ENCODE measurements around the gene PFKM.

PFKM gene

DNA sequence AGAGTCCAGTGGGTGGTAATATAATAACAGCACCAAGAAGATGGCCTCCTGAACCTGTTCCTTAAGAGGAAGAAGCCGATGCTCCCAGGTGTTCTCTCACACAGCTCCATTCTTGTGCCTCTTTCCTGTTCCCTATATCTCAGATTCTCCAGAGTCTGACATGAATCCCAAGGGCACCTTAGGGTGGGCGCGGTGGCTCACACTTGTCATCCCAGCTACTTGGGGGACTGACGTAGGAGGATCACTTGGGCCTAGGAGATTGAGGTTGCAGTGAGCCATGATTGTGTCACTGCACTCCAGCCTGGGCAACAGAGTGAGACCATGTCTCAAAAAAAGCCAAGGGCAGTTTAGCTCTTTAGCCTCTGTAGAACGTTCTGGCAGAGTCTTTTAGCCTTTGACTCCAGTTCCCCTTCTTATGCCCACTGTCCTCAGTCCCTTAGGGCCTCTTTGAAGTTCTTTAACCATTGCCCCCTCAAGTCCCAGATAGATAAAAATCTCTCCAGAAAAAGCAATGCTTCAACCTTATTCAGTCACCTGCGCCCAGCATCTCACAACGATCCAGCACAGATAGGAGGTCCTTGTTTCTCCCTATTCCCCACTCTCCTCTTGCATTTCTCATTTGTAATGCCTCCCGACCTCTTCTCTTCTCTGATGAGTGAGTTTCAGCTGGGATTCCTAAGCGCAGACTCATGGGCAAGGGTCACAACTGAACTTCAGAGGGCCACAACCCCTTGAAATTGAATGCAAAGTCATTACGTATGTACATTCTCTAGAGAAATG lies 68.9 kb downstream of the PFKM start:
- no peaks in the 10 kb centered on the region for H3K4me1 ChIP-seq (ENCODE audit: control insufficient read depth, insufficient read depth, low read length, poor library complexity, severe bottlenecking)
- no peak overlapping the region for H3K27ac ChIP-seq (ENCODE audit: low read depth, low read length, severe bottlenecking)
- no peaks in the 10 kb centered on the region for H3K9me3 ChIP-seq (ENCODE audit: control insufficient read depth, low read length)
- H3K36me3 ChIP-seq (ENCODE audit: control insufficient read depth, insufficient read depth, low read length), result no peaks in the 10 kb centered on the region
- no peak overlapping the region for H3K4me3 ChIP-seq (ENCODE audit: extremely low read depth, insufficient read depth, low read length, poor library complexity, severe bottlenecking)
- 81 to 86% methylated on average over 4 to 7 of the region's 10 CpGs for WGBS, 2 experiments (ENCODE audit: insufficient coverage in 2 of 2)

DNA sequence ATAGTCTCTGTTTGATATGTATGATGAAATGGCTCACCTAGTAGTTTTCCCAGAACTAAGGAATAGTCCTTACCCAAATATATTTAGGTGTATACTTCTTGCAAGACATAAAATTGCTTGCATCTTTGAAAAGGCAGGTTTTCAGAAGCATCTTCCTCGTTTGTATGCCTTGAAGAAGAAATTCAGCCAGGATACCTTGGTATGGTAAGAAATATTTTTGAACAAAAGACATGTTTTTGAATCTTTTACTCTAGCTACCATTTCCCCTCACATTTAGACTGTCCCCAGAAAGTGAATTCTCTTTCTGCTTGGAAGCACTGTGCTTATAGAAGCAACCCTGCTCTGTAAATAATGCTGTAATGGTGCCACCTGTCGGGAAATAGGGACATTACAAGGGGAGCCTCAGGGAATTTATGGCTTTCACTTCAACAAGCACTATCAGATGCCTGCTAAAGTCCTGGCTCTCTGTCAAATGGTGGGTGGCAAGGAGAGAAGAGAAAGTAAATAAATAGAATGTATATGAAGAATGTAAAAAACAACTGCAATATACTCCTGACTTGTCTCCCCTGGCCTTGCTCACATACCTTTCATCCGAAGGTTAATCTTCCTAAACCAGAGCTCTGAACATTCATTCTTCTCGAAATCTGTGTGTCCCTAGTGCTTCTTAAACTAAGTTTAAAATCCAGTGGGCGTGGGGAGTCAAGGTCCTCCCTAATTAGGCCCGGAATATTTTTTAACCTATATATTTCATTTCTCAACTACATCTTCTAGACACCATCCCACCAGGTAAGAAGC lies 70.4 kb downstream of the PFKM start:
- Histone ChIP-seq H3K4me1 (ENCODE audit: control insufficient read depth, insufficient read depth, low read length, poor library complexity, severe bottlenecking) (no peaks in the 10 kb centered on the region), H3K9me3 (ENCODE audit: control insufficient read depth, low read length) (no peaks in the 10 kb centered on the region), H3K4me3 (ENCODE audit: extremely low read depth, insufficient read depth, low read length, poor library complexity, severe bottlenecking) (no peak overlapping the region), H3K36me3 (ENCODE audit: control insufficient read depth, insufficient read depth, low read length) (no peaks in the 10 kb centered on the region), H3K27ac (ENCODE audit: low read depth, low read length, severe bottlenecking) (no peak overlapping the region)
- 67 to 80% methylated on average over 1 to 5 of the region's 6 CpGs for WGBS, 2 experiments (ENCODE audit: insufficient coverage in 2 of 2)

DNA sequence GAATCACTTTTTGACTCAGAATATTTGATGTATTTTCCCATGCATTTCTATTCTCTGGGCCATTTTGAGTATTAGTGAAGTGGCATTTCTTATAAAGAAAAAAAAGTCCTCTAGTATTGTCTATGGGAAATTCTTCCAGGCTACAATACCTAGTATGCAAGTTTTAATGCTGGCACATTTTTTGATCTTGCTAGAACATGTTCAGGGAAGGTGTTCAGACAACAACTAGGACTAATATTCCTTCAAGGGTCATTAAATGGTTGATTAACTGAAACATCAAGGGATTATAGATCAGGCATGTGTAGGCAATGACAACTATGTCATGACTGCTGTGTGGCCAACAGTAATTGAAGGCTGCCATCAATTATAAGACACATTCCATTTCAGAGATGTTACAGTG lies 71.9 kb downstream of the PFKM start:
- no peak overlapping the region for H3K27ac ChIP-seq (ENCODE audit: low read depth, low read length, severe bottlenecking)
- no peaks in the 10 kb centered on the region for H3K9me3 ChIP-seq (ENCODE audit: control insufficient read depth, low read length)
- peaks cover 6% of the 10 kb centered on the region for H3K4me1 ChIP-seq (ENCODE audit: control insufficient read depth, insufficient read depth, low read length, poor library complexity, severe bottlenecking)
- no peaks in the 10 kb centered on the region for H3K36me3 ChIP-seq (ENCODE audit: control insufficient read depth, insufficient read depth, low read length)
- no peak overlapping the region for H3K4me3 ChIP-seq (ENCODE audit: extremely low read depth, insufficient read depth, low read length, poor library complexity, severe bottlenecking)

DNA sequence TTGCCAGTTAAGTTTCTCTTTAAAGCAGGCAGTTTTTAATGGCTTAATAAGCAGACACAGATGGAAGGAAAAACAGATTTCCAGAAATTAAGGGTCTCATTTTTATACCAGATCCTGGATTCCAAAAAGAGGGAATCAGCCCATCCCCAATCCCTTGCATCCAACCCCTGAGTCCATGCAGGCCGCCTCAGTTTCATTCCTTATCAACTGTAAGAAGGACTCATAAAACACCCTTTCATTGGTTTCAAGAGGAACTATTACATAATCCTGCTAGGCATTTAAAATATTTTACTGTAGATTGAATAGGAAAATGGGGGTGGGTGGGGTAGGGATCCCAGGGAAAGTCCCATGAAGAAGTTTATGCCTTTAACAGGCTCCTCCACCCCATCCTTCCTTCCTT lies 73.7 kb downstream of the PFKM start:
- Histone ChIP-seq H3K4me1 (ENCODE audit: control insufficient read depth, insufficient read depth, low read length, poor library complexity, severe bottlenecking) (peaks cover 6% of the 10 kb centered on the region), H3K36me3 (ENCODE audit: control insufficient read depth, insufficient read depth, low read length) (no peaks in the 10 kb centered on the region), H3K9me3 (ENCODE audit: control insufficient read depth, low read length) (no peaks in the 10 kb centered on the region), H3K27ac (ENCODE audit: low read depth, low read length, severe bottlenecking) (no peak overlapping the region), H3K4me3 (ENCODE audit: extremely low read depth, insufficient read depth, low read length, poor library complexity, severe bottlenecking) (no peak overlapping the region)
- WGBS, 2 experiments (ENCODE audit: insufficient coverage in 2 of 2), result 100% methylated on average over 1 of the region's 1 CpG; no CpG with 5 or more reads in 1 of the 2 experiments

DNA sequence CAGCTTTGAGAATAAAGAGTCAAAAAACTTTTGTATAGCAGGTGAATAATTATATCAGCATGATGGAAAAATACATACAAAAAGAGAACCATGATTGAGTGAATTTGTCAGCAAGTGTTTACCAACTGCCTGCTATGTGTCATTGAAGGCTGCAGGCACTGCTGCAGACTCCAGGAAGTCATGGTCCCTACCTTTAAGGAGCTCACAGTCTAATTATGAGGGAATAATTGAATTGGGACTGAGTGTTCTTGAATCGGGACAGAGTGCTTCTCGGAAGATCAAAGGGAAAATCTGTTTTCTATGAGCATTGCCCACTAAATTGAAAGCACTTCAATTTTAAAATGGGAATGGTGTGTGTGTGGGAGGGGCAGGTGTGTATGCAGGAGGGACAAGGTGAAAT lies 74.5 kb downstream of the PFKM start:
- H3K36me3 ChIP-seq (ENCODE audit: control insufficient read depth, insufficient read depth, low read length), result no peaks in the 10 kb centered on the region
- H3K4me3 ChIP-seq (ENCODE audit: extremely low read depth, insufficient read depth, low read length, poor library complexity, severe bottlenecking), result no peak overlapping the region
- 83 to 88% methylated on average over 2 of the region's 2 CpGs for WGBS, 2 experiments (ENCODE audit: insufficient coverage in 2 of 2)
- peaks cover 6% of the 10 kb centered on the region for H3K4me1 ChIP-seq (ENCODE audit: control insufficient read depth, insufficient read depth, low read length, poor library complexity, severe bottlenecking)
- no peak overlapping the region for H3K27ac ChIP-seq (ENCODE audit: low read depth, low read length, severe bottlenecking)
- H3K9me3 ChIP-seq (ENCODE audit: control insufficient read depth, low read length), result no peaks in the 10 kb centered on the region

DNA sequence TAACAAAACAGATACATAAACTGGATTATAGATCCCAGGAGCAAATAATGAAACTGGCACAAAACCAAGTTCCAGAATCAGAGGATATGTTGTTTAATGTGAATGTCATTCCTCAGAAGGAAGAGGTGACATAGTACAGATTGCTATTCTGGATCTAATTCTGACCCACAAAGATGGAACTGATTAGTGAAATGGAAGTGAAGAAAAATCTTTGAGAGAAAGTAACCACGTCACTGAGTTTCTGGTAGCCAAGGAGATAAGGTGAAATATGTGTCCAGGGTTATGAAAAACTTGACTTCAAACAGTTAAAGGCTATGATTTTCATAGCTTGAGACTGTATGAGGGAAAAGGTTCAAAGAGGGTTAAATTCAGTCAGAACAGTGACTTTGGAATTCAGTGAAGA lies 75.6 kb downstream of the PFKM start:
- WGBS, 2 experiments (ENCODE audit: insufficient coverage in 2 of 2), result 60 to 63% methylated on average over 1 of the region's 1 CpG
- Histone ChIP-seq H3K9me3 (ENCODE audit: control insufficient read depth, low read length) (no peaks in the 10 kb centered on the region), H3K27ac (ENCODE audit: low read depth, low read length, severe bottlenecking) (peak overlapping the region; percentile 11), H3K36me3 (ENCODE audit: control insufficient read depth, insufficient read depth, low read length) (no peaks in the 10 kb centered on the region), H3K4me3 (ENCODE audit: extremely low read depth, insufficient read depth, low read length, poor library complexity, severe bottlenecking) (no peak overlapping the region), H3K4me1 (ENCODE audit: control insufficient read depth, insufficient read depth, low read length, poor library complexity, severe bottlenecking) (peaks cover 6% of the 10 kb centered on the region)
